Fibroblast of lung (primary cell): Measurements from ENCODE around the gene GATA3. TPM values are rescaled to one million over a fixed set of nuclear protein-coding genes. Genes with fewer than 3 reads are reported as not detected.

Experiments
- DNase-seq, 2 donors: peaks; one replicate each; pipeline versions ENCODE4 v3.0.0 to v3.0.0-alpha.2; 2010; ENCODE audit warnings: low read depth in 2 of 2
- H2AFZ ChIP-seq: 2 replicates; pipeline ENCODE4 v1.5.1; 2012; ENCODE audit warnings: low read length, control low read depth, inconsistent platforms
- H3K27ac ChIP-seq: 2 replicates; pipeline ENCODE4 v1.5.1; 2011; ENCODE audit warnings: low read length, control low read depth; ENCODE audit not compliant: insufficient read depth
- H3K27me3 ChIP-seq: 2 replicates; pipeline ENCODE4 v1.5.1; 2011; ENCODE audit warnings: mild to moderate bottlenecking, low read length; ENCODE audit not compliant: control insufficient read depth, insufficient read depth
- H3K36me3 ChIP-seq: 2 replicates; pipeline ENCODE4 v1.5.1; 2011; ENCODE audit warnings: low read length; ENCODE audit not compliant: control insufficient read depth, insufficient read depth
- H3K4me1 ChIP-seq: 2 replicates; pipeline ENCODE4 v1.5.1; 2011; ENCODE audit warnings: low read length; ENCODE audit not compliant: control insufficient read depth, insufficient read depth; ENCODE audit errors: extremely low read depth
- H3K4me2 ChIP-seq: 2 replicates; pipeline ENCODE4 v1.5.1; 2011; ENCODE audit warnings: low read length, control low read depth; ENCODE audit not compliant: insufficient read depth; ENCODE audit errors: extremely low read depth
- H3K4me3 ChIP-seq, 4 experiments: fragments of 200-600 bp in 1 of 4; sonication (generic) in 1 of 4; replicated peaks in 1 of 4; 2 replicates each; pipeline ENCODE4 v1.5.1; 2011 to 2016; ENCODE audit warnings: low read length in 4 of 4, low read depth in 3 of 4, mild to moderate bottlenecking in 3 of 4, control low read depth in 2 of 4, inconsistent platforms in 1 of 4, mixed read lengths in 1 of 4; ENCODE audit not compliant: insufficient read depth in 1 of 4; ENCODE audit errors: control extremely low read depth in 1 of 4
- H3K79me2 ChIP-seq: 2 replicates; pipeline ENCODE4 v1.5.1; 2012; ENCODE audit warnings: mild to moderate bottlenecking, low read length, inconsistent platforms; ENCODE audit not compliant: control insufficient read depth, insufficient read depth
- H3K9ac ChIP-seq: 2 replicates; pipeline ENCODE4 v1.5.1; 2011; ENCODE audit warnings: mild to moderate bottlenecking, low read length, control low read depth; ENCODE audit not compliant: insufficient read depth
- H3K9me3 ChIP-seq: 2 replicates; pipeline ENCODE4 v1.5.1; 2012; ENCODE audit warnings: low read depth, low read length; ENCODE audit not compliant: control insufficient read depth, insufficient read depth
- H4K20me1 ChIP-seq: 2 replicates; pipeline ENCODE4 v1.5.1; 2011; ENCODE audit warnings: low read length; ENCODE audit not compliant: control insufficient read depth, insufficient read depth; ENCODE audit errors: extremely low read depth
- EZH2 ChIP-seq: IDR thresholded peaks from 2 replicates; pipeline ENCODE4 v1.5.1; 2012; ENCODE audit warnings: low read length, control low read depth, mild to moderate bottlenecking; ENCODE audit errors: missing control alignments
- polyA plus RNA-seq, 2 donors: library from polyadenylated mRNA; depleted of rRNA in 1 of 2; stranded (reverse) in 1 of 2; unstranded in 1 of 2; fragments of >200 nt; gene quantifications; 2 replicates each; pipeline ENCODE4 v1.2.1, GENCODE V29; 2011 to 2012; ENCODE audit warnings: missing spikeins in 1 of 2
- total RNA-seq: library from RNA; depleted of rRNA; stranded (reverse); fragments of >200 nt; gene quantifications from 2 replicates; pipeline ENCODE4 v1.2.1, GENCODE V29; 2014
- TF ChIP-seq, protein P1 (sequence below), 2 donors: IDR thresholded peaks in 1 of 2; conservative IDR thresholded peaks in 1 of 2; 1 replicate in 1 of 2; 2 replicates in 1 of 2; pipeline ENCODE4 v1.5.1; 2011 to 2012; ENCODE audit warnings: low read length in 2 of 2, control low read depth in 1 of 2, inconsistent platforms in 1 of 2, low read depth in 1 of 2, mild to moderate bottlenecking in 1 of 2

GATA3 gene
- total and polyA plus RNA-seq, 2 donors (not counting 1 experiment from before 2014, with no cell fraction given) = not detected

- Histone ChIP-seq H3K27me3 (no peaks in the 10 kb centered on the region), H3K79me2 (no peaks in the 10 kb centered on the region), H3K4me2 (no peak overlapping the region), H3K4me1 (no peaks in the 10 kb centered on the region), H4K20me1 (no peaks in the 10 kb centered on the region), H3K4me3 (no peak overlapping the region), H3K9ac (no peak overlapping the region), H3K36me3 (no peaks in the 10 kb centered on the region), H3K9me3 (no peaks in the 10 kb centered on the region), H2AFZ (no peak overlapping the region), H3K27ac (no peak overlapping the region)
- DNase-seq = no peak
- TF ChIP-seq, protein P1, sequence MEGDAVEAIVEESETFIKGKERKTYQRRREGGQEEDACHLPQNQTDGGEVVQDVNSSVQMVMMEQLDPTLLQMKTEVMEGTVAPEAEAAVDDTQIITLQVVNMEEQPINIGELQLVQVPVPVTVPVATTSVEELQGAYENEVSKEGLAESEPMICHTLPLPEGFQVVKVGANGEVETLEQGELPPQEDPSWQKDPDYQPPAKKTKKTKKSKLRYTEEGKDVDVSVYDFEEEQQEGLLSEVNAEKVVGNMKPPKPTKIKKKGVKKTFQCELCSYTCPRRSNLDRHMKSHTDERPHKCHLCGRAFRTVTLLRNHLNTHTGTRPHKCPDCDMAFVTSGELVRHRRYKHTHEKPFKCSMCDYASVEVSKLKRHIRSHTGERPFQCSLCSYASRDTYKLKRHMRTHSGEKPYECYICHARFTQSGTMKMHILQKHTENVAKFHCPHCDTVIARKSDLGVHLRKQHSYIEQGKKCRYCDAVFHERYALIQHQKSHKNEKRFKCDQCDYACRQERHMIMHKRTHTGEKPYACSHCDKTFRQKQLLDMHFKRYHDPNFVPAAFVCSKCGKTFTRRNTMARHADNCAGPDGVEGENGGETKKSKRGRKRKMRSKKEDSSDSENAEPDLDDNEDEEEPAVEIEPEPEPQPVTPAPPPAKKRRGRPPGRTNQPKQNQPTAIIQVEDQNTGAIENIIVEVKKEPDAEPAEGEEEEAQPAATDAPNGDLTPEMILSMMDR (conservative IDR thresholded peaks at IDR 0.05 in 1 of 2, IDR thresholded peaks at IDR 0.05 in 1 of 2; ENCODE audit: low read depth in 1 of 2, low read length in 2 of 2) = no peak
- no peak for TF ChIP-seq EZH2
These were observed 51.4 kb downstream of the GATA3 start for GRCh38 chr10:8105932-8106331.

DNA sequence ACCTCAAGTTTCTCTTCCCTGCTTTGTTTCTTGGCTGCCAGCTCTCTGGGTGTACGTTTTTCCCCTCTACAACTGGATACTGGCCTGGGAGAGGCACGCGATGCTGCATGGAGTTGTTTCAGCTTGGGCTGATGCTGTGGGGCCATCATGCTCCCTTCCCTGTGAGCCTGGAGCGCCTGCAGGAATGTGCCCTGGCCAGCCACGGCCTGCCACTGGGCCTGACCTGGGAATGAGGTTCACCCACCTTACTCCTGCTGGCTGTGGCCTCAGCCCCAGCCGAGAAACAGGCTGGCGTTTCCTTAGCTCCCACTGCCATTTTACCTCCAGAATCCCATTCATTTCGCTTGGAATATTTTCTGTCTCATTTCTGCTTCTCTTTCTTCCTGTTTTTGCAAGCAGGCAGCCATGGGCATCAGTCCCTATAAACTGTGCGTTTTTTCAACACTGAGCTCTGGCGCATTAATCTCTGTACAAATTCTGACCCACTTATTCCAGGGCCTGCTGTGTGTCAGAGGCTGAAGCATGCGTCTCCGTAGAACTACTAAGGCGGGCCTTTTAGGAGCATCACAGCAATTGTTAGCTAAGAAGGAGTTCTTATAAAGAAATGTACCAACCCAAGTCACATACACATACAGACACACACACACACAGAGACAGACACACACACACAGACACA lies 57.9 kb downstream of the GATA3 start:
- Histone ChIP-seq H3K79me2 (no peaks in the 10 kb centered on the region), H3K27ac (no peak overlapping the region), H3K4me3 (no peak overlapping the region), H3K4me2 (no peak overlapping the region), H3K9ac (no peak overlapping the region), H3K9me3 (no peaks in the 10 kb centered on the region), H3K4me1 (no peaks in the 10 kb centered on the region), H4K20me1 (no peaks in the 10 kb centered on the region), H3K27me3 (no peaks in the 10 kb centered on the region), H2AFZ (no peak overlapping the region), H3K36me3 (no peaks in the 10 kb centered on the region)
- TF ChIP-seq, protein P1 (conservative IDR thresholded peaks at IDR 0.05 in 1 of 2, IDR thresholded peaks at IDR 0.05 in 1 of 2; ENCODE audit: low read depth in 1 of 2, low read length in 2 of 2) = no peak
- no peak for TF ChIP-seq EZH2
- no peak for DNase-seq

DNA sequence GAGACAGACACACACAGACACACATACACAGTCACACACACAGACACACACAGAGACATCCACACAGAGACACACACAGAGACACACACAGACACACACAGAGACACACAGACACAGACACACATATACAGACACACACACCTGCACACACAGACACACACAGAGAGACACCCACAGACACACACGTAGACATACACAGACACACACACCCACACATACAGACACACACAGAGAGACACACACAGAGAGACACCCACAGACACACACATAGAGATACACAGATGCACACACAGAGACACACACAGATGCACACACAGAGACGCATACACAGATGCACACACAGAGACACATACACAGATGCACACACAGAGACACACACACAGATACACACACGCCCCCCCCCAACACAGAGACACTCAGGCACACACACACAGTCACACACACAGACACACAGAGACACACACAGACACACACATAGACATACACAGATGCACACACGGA lies 58.5 kb downstream of the GATA3 start:
- Histone ChIP-seq H3K27me3 (no peaks in the 10 kb centered on the region), H3K27ac (no peak overlapping the region), H3K4me2 (no peak overlapping the region), H3K4me3 (no peak overlapping the region), H3K9ac (no peak overlapping the region), H4K20me1 (no peaks in the 10 kb centered on the region), H3K79me2 (no peaks in the 10 kb centered on the region), H2AFZ (no peak overlapping the region), H3K36me3 (no peaks in the 10 kb centered on the region), H3K9me3 (no peaks in the 10 kb centered on the region), H3K4me1 (no peaks in the 10 kb centered on the region)
- DNase-seq = no peak
- TF ChIP-seq, protein P1 (conservative IDR thresholded peaks at IDR 0.05 in 1 of 2, IDR thresholded peaks at IDR 0.05 in 1 of 2; ENCODE audit: low read depth in 1 of 2, low read length in 2 of 2) = no peak
- no peak for TF ChIP-seq EZH2
